ENCODE results near the gene RGMB. TPM values are rescaled to one million over a fixed set of nuclear protein-coding genes. Genes with fewer than 3 reads are reported as not detected.

RGMB gene
- total and polyA plus RNA-seq, 2 of the 13 experiments (the other 11 are each of a cell fraction or from before 2014, with no cell fraction given) = 3.0 to 3.8 TPM

- TF ChIP-seq PTBP1 (IDR thresholded peaks at IDR 0.05; ENCODE audit: low read depth, low read length, poor library complexity, severe bottlenecking) (no peak), SP4 (CRISPR knock-in tag; IDR thresholded peaks at IDR 0.05) (peak; percentile 74), MTERF4 (CRISPR knock-in tag; IDR thresholded peaks at IDR 0.05) (no peak), NFE2L1 (CRISPR knock-in tag; IDR thresholded peaks at IDR 0.05; ENCODE audit: borderline replicate concordance) (no peak), ZNF30 (CRISPR knock-in tag; IDR thresholded peaks at IDR 0.05) (no peak), ETV5 (CRISPR knock-in tag; IDR thresholded peaks at IDR 0.05; ENCODE audit: borderline replicate concordance) (peak; percentile 21; the same call in 1 of the 2 replicates), TOPORS (CRISPR knock-in tag; IDR thresholded peaks at IDR 0.05) (peak; percentile 24; the same call in 1 of the 2 replicates), HOXA3 (CRISPR knock-in tag; IDR thresholded peaks at IDR 0.05) (peak; percentile 42; the same call in 1 of the 2 replicates), U2AF2 (IDR thresholded peaks at IDR 0.05; ENCODE audit: low read depth, low read length) (no peak), HMGXB3 (CRISPR knock-in tag; IDR thresholded peaks at IDR 0.05; ENCODE audit: borderline replicate concordance) (no peak), SMC3 (IDR thresholded peaks at IDR 0.05; ENCODE audit: low read length) (no peak), ZBTB8A (CRISPR knock-in tag; IDR thresholded peaks at IDR 0.05; ENCODE audit: borderline replicate concordance, low read depth) (peak; percentile 33; the same call in 1 of the 2 replicates), HNRNPK (IDR thresholded peaks at IDR 0.05; ENCODE audit: low read depth, low read length, poor library complexity, severe bottlenecking) (peak; percentile 49), PRMT3 (CRISPR knock-in tag; IDR thresholded peaks at IDR 0.05; ENCODE audit: borderline replicate concordance, low read depth) (0 out of 2 replicates have a peak, but pooled peaks have one; percentile 81), UBTF (CRISPR knock-in tag; IDR thresholded peaks at IDR 0.05) (peak; percentile 94; the same call in 1 of the 2 replicates), ZNF431 (CRISPR knock-in tag; IDR thresholded peaks at IDR 0.05; ENCODE audit: borderline replicate concordance, low read depth) (peak; percentile 58; the same call in 1 of the 2 replicates), KMT2A (CRISPR knock-in tag; IDR thresholded peaks at IDR 0.05) (peak; percentile 33; the same call in 1 of the 2 replicates), NFE2L2 (IDR thresholded peaks at IDR 0.05; ENCODE audit: low read length) (no peak), ZSCAN9 (CRISPR knock-in tag; IDR thresholded peaks at IDR 0.05; ENCODE audit: borderline replicate concordance) (0 out of 2 replicates have a peak, but pooled peaks have one; percentile 9), GFI1 (CRISPR knock-in tag; IDR thresholded peaks at IDR 0.05; ENCODE audit: borderline replicate concordance) (peak; percentile 100), SMAD3 (CRISPR knock-in tag; IDR thresholded peaks at IDR 0.05) (no peak), ZNF777 (CRISPR knock-in tag; IDR thresholded peaks at IDR 0.05) (peak; percentile 92), MTA3 (CRISPR knock-in tag; IDR thresholded peaks at IDR 0.05) (no peak)
Observed at GRCh38 chr5:98773464-98774191, at the start of gene RGMB (continued).

Measured in HepG2 (cell line).